GM12878 (cell line): Measurements from ENCODE around the gene GJA10. TPM values are rescaled to one million over a fixed set of nuclear protein-coding genes. Genes with fewer than 3 reads are reported as not detected.

Experiments
- EED ChIP-seq: sonication (generic); IDR thresholded peaks from 2 replicates; pipeline ENCODE4 v1.6.1; 2016; ENCODE audit warnings: antibody characterized with exemption, low read depth
- KDM1A ChIP-seq: fragments of 200-600 bp; sonication (generic); IDR thresholded peaks from 2 replicates; pipeline ENCODE4 v1.6.1; 2016; ENCODE audit warnings: borderline replicate concordance
- POLR2AphosphoS2 ChIP-seq: IDR thresholded peaks from 2 replicates; pipeline ENCODE4 v1.6.1; 2011; ENCODE audit warnings: low read depth, mild to moderate bottlenecking, low read length, improper control_type of control experiment, moderate library complexity
- polyA plus RNA-seq, 11 experiments: library from polyadenylated mRNA; depleted of rRNA in 4 of 11; unstranded in 6 of 11; stranded (reverse) in 5 of 11; fragments of >200 nt; fragmentation: Nextera tagmentation in 4 of 11; fragmentation: Illumina TruSeq in 1 of 11; extraction: Ambion mirVana in 4 of 11; extraction: Trizol in 1 of 11; gene quantifications; 1 replicate in 1 of 11; 2 replicates in 10 of 11; pipeline versions ENCODE4 v1.2.1 to v1.2.3, GENCODE V29; 2011 to 2016; ENCODE audit warnings: inconsistent platforms in 2 of 11, missing spikeins in 2 of 11, low read depth in 1 of 11
- total RNA-seq, 4 experiments: library from RNA; depleted of rRNA in 3 of 4; stranded (reverse); fragments of >200 nt in 3 of 4; fragmentation: Illumina TruSeq in 1 of 4; extraction: Trizol in 1 of 4; gene quantifications; 2 replicates each; pipeline versions ENCODE4 v1.2.1 to v1.2.3, GENCODE V29; 2013 to 2021
- TF ChIP-seq, protein P1 (sequence below): fragments of 450-650 bp; IDR thresholded peaks from 2 replicates; pipeline ENCODE4 v1.6.1; 2017; ENCODE audit warnings: mild to moderate bottlenecking
- TF ChIP-seq, protein P2 (sequence below): fragments of 450-650 bp; IDR thresholded peaks from 2 replicates; pipeline ENCODE4 v1.6.1; 2016; ENCODE audit warnings: mild to moderate bottlenecking, moderate library complexity, borderline replicate concordance
- TF ChIP-seq, protein P3 (sequence below): fragments of 450-650 bp; IDR thresholded peaks from 2 replicates; pipeline ENCODE4 v1.6.1; 2017; ENCODE audit warnings: mild to moderate bottlenecking, moderate library complexity
- TF ChIP-seq, protein P4 (sequence below): IDR thresholded peaks from 2 replicates; pipeline ENCODE4 v1.6.1; 2011; ENCODE audit warnings: low read depth, mild to moderate bottlenecking, low read length, moderate library complexity, borderline replicate concordance; ENCODE audit errors: extremely low read depth

The GJA10 gene
- total and polyA plus RNA-seq, 10 of the 15 experiments (the other 5 are each of a cell fraction or from before 2014, with no cell fraction given) = not detected

DNA sequence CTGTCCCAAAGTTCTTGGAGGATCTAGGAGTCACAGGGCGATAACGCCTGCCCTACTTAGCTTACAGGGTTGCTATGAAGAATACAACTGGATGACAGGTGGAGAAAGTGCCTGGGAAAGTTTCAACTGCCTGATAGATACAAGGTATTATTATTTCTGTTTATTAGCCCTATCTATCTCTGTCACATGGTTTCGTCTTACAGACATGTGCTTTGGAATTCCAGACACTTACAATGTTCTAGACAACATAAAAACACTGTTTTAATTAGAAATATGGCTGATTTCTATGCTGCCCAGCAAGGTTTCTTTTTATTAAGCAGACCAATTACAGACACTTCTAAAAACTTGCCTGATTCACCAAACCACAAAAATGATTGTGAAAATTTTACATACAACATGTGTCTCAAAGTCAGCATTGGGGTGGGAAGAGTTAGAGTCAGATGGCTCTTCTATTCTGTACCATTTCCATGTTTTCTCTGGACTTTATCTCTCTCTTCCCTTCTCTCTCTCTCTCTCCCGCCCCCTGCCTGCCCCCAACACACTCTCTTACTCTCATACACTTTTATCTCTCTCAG, 50.0 kb downstream of the GJA10 start (continued):
- TF ChIP-seq, protein P1, sequence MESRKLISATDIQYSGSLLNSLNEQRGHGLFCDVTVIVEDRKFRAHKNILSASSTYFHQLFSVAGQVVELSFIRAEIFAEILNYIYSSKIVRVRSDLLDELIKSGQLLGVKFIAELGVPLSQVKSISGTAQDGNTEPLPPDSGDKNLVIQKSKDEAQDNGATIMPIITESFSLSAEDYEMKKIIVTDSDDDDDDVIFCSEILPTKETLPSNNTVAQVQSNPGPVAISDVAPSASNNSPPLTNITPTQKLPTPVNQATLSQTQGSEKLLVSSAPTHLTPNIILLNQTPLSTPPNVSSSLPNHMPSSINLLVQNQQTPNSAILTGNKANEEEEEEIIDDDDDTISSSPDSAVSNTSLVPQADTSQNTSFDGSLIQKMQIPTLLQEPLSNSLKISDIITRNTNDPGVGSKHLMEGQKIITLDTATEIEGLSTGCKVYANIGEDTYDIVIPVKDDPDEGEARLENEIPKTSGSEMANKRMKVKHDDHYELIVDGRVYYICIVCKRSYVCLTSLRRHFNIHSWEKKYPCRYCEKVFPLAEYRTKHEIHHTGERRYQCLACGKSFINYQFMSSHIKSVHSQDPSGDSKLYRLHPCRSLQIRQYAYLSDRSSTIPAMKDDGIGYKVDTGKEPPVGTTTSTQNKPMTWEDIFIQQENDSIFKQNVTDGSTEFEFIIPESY = no peak
- TF ChIP-seq, protein P2, sequence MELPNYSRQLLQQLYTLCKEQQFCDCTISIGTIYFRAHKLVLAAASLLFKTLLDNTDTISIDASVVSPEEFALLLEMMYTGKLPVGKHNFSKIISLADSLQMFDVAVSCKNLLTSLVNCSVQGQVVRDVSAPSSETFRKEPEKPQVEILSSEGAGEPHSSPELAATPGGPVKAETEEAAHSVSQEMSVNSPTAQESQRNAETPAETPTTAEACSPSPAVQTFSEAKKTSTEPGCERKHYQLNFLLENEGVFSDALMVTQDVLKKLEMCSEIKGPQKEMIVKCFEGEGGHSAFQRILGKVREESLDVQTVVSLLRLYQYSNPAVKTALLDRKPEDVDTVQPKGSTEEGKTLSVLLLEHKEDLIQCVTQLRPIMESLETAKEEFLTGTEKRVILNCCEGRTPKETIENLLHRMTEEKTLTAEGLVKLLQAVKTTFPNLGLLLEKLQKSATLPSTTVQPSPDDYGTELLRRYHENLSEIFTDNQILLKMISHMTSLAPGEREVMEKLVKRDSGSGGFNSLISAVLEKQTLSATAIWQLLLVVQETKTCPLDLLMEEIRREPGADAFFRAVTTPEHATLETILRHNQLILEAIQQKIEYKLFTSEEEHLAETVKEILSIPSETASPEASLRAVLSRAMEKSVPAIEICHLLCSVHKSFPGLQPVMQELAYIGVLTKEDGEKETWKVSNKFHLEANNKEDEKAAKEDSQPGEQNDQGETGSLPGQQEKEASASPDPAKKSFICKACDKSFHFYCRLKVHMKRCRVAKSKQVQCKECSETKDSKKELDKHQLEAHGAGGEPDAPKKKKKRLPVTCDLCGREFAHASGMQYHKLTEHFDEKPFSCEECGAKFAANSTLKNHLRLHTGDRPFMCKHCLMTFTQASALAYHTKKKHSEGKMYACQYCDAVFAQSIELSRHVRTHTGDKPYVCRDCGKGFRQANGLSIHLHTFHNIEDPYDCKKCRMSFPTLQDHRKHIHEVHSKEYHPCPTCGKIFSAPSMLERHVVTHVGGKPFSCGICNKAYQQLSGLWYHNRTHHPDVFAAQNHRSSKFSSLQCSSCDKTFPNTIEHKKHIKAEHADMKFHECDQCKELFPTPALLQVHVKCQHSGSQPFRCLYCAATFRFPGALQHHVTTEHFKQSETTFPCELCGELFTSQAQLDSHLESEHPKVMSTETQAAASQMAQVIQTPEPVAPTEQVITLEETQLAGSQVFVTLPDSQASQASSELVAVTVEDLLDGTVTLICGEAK = no peak
- TF ChIP-seq POLR2AphosphoS2 = no peak
- TF ChIP-seq EED = no peak
- TF ChIP-seq, protein P3, sequence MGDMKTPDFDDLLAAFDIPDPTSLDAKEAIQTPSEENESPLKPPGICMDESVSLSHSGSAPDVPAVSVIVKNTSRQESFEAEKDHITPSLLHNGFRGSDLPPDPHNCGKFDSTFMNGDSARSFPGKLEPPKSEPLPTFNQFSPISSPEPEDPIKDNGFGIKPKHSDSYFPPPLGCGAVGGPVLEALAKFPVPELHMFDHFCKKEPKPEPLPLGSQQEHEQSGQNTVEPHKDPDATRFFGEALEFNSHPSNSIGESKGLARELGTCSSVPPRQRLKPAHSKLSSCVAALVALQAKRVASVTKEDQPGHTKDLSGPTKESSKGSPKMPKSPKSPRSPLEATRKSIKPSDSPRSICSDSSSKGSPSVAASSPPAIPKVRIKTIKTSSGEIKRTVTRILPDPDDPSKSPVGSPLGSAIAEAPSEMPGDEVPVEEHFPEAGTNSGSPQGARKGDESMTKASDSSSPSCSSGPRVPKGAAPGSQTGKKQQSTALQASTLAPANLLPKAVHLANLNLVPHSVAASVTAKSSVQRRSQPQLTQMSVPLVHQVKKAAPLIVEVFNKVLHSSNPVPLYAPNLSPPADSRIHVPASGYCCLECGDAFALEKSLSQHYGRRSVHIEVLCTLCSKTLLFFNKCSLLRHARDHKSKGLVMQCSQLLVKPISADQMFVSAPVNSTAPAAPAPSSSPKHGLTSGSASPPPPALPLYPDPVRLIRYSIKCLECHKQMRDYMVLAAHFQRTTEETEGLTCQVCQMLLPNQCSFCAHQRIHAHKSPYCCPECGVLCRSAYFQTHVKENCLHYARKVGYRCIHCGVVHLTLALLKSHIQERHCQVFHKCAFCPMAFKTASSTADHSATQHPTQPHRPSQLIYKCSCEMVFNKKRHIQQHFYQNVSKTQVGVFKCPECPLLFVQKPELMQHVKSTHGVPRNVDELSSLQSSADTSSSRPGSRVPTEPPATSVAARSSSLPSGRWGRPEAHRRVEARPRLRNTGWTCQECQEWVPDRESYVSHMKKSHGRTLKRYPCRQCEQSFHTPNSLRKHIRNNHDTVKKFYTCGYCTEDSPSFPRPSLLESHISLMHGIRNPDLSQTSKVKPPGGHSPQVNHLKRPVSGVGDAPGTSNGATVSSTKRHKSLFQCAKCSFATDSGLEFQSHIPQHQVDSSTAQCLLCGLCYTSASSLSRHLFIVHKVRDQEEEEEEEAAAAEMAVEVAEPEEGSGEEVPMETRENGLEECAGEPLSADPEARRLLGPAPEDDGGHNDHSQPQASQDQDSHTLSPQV = no peak
- TF ChIP-seq KDM1A = no peak
- TF ChIP-seq, protein P4, sequence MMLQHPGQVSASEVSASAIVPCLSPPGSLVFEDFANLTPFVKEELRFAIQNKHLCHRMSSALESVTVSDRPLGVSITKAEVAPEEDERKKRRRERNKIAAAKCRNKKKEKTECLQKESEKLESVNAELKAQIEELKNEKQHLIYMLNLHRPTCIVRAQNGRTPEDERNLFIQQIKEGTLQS = no peak
